Aorta (tissue), 5 donors: Measurements from ENCODE around the gene ZNF92. TPM values are rescaled to one million over a fixed set of nuclear protein-coding genes. Genes with fewer than 3 reads are reported as not detected.
"Not testable (repeated sequence)": the region's sequence is repeated elsewhere in the genome, so short reads cannot be mapped to it uniquely, and the experiment has no call there.

ENCODE experiments used
- ATAC-seq: fragments of 200-7000 bp; cut with Tn5 transposase; one replicate; pipeline ENCODE4 v1.9.1; 2022; ENCODE audit warnings: moderate library complexity; ENCODE audit not compliant: low FRiP score
- DNase-seq, 2 donors: peaks; one replicate each; pipeline ENCODE4 v3.0.0-alpha.2; 2020
- H3K27ac ChIP-seq, 2 donors: one replicate each; pipeline ENCODE4 v1.5.1; 2013; ENCODE audit warnings: low read length in 2 of 2, mild to moderate bottlenecking in 2 of 2, moderate library complexity in 2 of 2, control low read depth in 1 of 2, inconsistent platforms in 1 of 2, low read depth in 1 of 2
- H3K27me3 ChIP-seq, 2 donors: one replicate each; pipeline ENCODE4 v1.6.1; 2013; ENCODE audit warnings: control low read depth in 1 of 2, low read length in 1 of 2, mild to moderate bottlenecking in 1 of 2, moderate library complexity in 1 of 2; ENCODE audit not compliant: insufficient read depth in 2 of 2, control insufficient read depth in 1 of 2
- H3K36me3 ChIP-seq, 2 donors: one replicate each; pipeline ENCODE4 v1.6.1; 2013; ENCODE audit warnings: control low read depth in 1 of 2, low read length in 1 of 2, mild to moderate bottlenecking in 1 of 2; ENCODE audit not compliant: insufficient read depth in 2 of 2, control insufficient read depth in 1 of 2
- H3K4me1 ChIP-seq, 2 donors: one replicate each; pipeline ENCODE4 v1.6.1; 2013; ENCODE audit warnings: low read length in 2 of 2, control low read depth in 1 of 2, mild to moderate bottlenecking in 1 of 2, moderate library complexity in 1 of 2; ENCODE audit not compliant: insufficient read depth in 2 of 2, control insufficient read depth in 1 of 2
- H3K4me3 ChIP-seq, 2 donors: one replicate each; pipeline ENCODE4 v1.5.1; 2013; ENCODE audit warnings: low read length in 2 of 2, control low read depth in 1 of 2, mild to moderate bottlenecking in 1 of 2
- H3K9me3 ChIP-seq: one replicate; pipeline ENCODE4 v1.6.1; 2013; ENCODE audit warnings: mild to moderate bottlenecking, low read length; ENCODE audit not compliant: control insufficient read depth
- WGBS, 2 donors: extraction: QIAGEN DNeasy Blood & Tissue Kit; methylation state at CpG; one replicate each; pipeline ENCODE4 v1.1.7; 2013; 5-methylcytosine and 5-hydroxymethylcytosine counted together
- intact Hi-C, 2 donors: fragments of 100-400 bp; cut with DNase I; formaldehyde crosslinking; loops; one replicate each; pipeline versions ENCODE4 v1.14.2 to v1.15.0; 2022
- polyA plus RNA-seq, 2 donors: library from polyadenylated mRNA; stranded (reverse); fragments of 200-250 nt; gene quantifications; one replicate each; pipeline ENCODE4 v1.2.3, GENCODE V29; 2013
- total RNA-seq, 2 donors: library from RNA; stranded (reverse); fragmentation: NEBNext Ultra II Directional; extraction: Animal tissue kit (Norgen Biotek cat#: 25700); gene quantifications; one replicate each; pipeline ENCODE4 v1.2.1, GENCODE V29; 2021
- donor health status: healthy with polysubstance abuse.
- donor health status: Bipolar disorder and iron deficiency.
- donor health status: DM: no; HTN: no; CAD: no.
- donor health status: DM: no; HTN: no; CAD: no.
- donor health status: DM: yes; HTN: yes; CAD: no.

Gene ZNF92
- total and polyA plus RNA-seq, 4 donors = 1.5 to 9.1 (median 5.3) TPM

DNA sequence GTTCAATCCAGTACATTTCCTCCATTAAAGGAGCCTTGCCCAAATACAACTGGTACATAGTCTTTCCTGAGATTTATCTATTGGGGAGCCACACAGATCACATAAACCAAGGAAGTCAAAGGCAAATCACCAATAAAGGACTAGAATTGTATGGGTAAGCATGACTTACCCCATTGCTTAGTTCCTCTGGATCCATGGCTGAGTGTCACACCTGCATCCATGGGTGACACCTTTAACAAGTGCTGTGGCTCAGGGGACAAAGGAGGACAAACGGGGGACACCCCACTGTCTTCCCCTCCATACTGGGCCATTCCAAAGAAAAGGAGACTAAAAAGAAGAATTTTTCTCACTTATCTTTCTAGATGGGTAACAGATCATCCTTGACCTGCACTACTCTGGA is 30.4 kb downstream of the ZNF92 start:
- ATAC-seq (no peak), DNase-seq (no peak)
- Histone ChIP-seq H3K9me3 (peaks cover 15% of the 10 kb centered on the region), H3K4me1 (no peaks in the 10 kb centered on the region), H3K36me3 (no peaks in the 10 kb centered on the region), H3K4me3 (no peak overlapping the region), H3K27ac (no peak overlapping the region), H3K27me3 (no peaks in the 10 kb centered on the region)
- intact Hi-C loops = no loop called here
- 72 to 88% methylated on average over 1 of the region's 1 CpG for WGBS, 2 donors

DNA sequence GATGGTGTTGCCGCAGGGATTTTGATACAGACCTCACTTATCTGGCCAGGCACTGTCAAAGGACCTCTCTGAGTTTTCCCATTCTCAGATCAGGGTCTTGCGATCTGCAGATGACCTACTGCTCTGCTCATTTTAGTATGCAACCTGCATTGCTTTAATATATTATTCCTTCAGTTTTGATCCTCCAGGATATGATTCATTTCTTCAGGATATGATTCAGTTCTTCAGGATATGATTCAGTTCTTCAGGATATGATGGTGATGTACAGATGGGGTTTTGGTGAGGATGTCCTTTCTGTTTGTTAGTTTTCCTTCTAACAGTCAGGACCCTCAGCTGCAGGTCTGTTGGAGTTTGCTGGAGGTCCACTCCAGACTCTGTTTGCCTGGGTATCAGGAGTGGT is 33.1 kb downstream of the ZNF92 start:
- H3K27ac ChIP-seq, H3K4me3 ChIP-seq, ATAC-seq, H3K4me1 ChIP-seq, H3K27me3 ChIP-seq, H3K36me3 ChIP-seq, DNase-seq, intact Hi-C loops: not testable (repeated sequence)
- H3K9me3 ChIP-seq = peaks cover 15% of the 10 kb centered on the region
- 96 to 99% methylated on average over 2 of the region's 2 CpGs for WGBS, 2 donors

DNA sequence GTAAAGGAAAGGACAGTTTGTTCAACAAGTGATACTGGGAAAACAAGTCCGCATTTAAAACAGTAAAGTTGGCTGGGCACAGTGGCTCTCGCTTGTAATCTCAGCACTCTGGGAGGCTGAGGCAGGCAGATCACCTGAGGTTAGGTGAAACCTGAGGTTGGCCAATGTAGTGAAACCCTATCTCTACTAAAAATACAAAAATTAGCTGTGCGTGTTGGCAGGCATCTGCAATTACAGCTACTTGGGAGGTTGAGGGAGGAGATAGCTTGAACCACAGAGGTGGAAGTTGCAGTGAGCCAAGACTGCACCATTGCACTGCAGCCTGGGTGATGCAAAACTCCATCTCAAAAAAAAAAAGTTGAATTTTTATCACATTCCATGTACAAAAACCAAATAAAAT is 35.7 kb downstream of the ZNF92 start:
- no peak overlapping the region for H3K27ac ChIP-seq
- 91 to 97% methylated on average over 3 of the region's 3 CpGs for WGBS, 2 donors
- intact Hi-C loops = no loop called here

DNA sequence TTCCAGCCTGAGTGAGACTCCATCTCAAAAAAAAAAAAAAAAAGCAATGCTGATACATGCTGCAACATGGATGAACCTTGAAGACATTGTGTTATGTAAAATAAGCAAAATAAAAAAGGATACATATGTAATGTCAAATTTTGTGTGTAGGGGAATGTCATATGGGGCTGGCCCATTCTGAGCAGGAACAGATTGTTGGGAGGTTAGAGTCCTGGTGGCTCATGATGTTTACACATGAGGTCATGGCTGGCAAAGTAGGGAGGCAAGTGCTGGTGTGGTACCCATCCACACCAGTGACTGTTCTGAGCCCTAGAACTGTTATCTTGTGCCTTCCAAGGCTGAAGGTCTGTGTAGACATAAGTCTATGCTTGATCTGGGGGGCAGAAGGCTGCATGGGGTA is 37.6 kb downstream of the ZNF92 start:
- no peaks in the 10 kb centered on the region for H3K4me1 ChIP-seq
- no peaks in the 10 kb centered on the region for H3K27me3 ChIP-seq
- peaks cover 5% of the 10 kb centered on the region for H3K9me3 ChIP-seq
- ATAC-seq (no peak), DNase-seq (no peak)
- H3K4me3 ChIP-seq = no peak overlapping the region
- intact Hi-C loops = no loop called here
- H3K27ac ChIP-seq = no peak overlapping the region
- H3K36me3 ChIP-seq = no peaks in the 10 kb centered on the region

More for the DNA sequence above, 35.7 kb downstream of the ZNF92 start:
- H3K4me3 ChIP-seq = no peak overlapping the region
- no peaks in the 10 kb centered on the region for H3K36me3 ChIP-seq
- H3K4me1 ChIP-seq = no peaks in the 10 kb centered on the region
- DNase-seq (no peak), ATAC-seq (no peak)
- H3K27me3 ChIP-seq = no peaks in the 10 kb centered on the region
- H3K9me3 ChIP-seq = peaks cover 10% of the 10 kb centered on the region

DNA sequence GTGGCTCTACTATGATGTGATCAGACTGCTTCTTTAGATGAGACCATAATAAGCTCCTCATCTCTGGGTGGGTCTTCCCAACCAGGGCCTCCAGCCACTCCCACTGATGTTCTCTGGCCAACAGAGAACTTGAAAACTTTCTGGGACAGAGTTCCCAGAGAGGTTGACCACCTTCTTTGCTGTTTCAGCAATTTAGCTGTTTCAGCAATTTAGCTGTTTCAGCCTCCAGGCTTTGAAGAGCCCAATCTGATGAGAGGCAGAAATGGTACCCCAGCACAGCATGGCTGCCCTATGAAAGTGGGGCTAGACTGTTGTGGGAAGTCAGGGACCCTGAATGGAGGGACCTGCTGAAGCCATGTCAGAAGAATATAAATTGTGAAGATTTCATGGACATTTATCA is 49.0 kb downstream of the ZNF92 start:
- Histone ChIP-seq H3K9me3 (peaks cover 5% of the 10 kb centered on the region), H3K4me3 (no peak overlapping the region), H3K4me1 (no peaks in the 10 kb centered on the region), H3K27ac (no peak overlapping the region), H3K27me3 (no peaks in the 10 kb centered on the region), H3K36me3 (no peaks in the 10 kb centered on the region)
- ATAC-seq (no peak), DNase-seq (no peak)
- intact Hi-C loops = no loop called here

DNA sequence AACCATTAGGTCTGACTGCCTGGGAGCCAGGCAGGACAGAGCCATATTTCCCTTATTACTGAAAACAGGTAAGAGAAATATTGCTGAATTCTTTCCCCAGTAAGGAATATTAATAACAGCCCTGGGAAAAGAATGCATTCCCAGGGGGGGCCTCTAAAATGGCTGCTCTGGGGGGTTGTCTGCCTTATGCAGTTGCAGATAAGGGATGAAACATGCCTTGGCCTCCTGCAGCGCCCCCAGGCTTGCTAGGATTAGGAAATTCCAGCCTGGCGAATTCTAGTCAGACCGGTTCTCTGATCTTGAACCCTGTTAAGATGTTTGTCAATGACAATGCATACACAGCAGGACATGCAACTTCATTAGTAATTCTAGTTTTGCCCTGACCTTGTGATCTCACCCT is 49.6 kb downstream of the ZNF92 start:
- H3K9me3 ChIP-seq, H3K36me3 ChIP-seq, ATAC-seq, intact Hi-C loops, DNase-seq, H3K4me3 ChIP-seq, H3K27ac ChIP-seq, H3K27me3 ChIP-seq, H3K4me1 ChIP-seq: not testable (repeated sequence)
- 82 to 83% methylated on average over 3 of the region's 3 CpGs for WGBS, 2 donors

DNA sequence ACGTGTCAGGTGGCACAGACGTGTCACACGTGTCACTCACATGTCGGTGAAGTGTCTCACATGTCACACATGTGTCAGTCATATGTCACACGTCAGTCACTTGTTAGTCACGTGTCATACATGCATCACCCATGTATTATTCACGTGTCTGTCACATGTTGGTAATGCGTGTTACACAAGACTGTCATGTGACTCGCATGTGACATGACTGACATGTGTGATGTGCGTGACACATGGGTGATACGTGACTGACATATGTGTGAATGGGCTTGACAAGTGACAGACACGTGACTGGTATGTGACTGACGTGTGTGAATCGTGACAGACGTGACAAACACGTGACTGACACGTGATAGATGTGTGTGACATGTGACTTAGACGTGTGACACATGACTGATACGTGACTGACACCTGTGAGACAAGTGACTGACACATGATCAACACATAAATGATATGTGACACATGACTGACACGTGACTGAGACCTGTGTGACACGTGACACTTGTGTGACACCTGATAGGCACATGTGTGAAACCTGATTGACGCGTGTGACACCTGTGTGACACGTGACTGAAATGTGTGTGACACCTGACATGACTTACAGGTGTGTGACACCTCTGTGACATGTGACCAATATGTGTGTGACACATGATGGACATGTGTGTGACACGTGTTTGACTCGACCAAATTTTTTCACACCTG is 56.1 kb downstream of the ZNF92 start:
- intact Hi-C loops = no loop called here
- DNase-seq (no peak), ATAC-seq (no peak)
- no peaks in the 10 kb centered on the region for H3K4me1 ChIP-seq
- WGBS, 2 donors = 73 to 86% methylated on average over 26 of the region's 26 CpGs
- no peaks in the 10 kb centered on the region for H3K36me3 ChIP-seq
- no peak overlapping the region for H3K27ac ChIP-seq
- H3K4me3 ChIP-seq = no peak overlapping the region
- no peaks in the 10 kb centered on the region for H3K9me3 ChIP-seq
- no peaks in the 10 kb centered on the region for H3K27me3 ChIP-seq

DNA sequence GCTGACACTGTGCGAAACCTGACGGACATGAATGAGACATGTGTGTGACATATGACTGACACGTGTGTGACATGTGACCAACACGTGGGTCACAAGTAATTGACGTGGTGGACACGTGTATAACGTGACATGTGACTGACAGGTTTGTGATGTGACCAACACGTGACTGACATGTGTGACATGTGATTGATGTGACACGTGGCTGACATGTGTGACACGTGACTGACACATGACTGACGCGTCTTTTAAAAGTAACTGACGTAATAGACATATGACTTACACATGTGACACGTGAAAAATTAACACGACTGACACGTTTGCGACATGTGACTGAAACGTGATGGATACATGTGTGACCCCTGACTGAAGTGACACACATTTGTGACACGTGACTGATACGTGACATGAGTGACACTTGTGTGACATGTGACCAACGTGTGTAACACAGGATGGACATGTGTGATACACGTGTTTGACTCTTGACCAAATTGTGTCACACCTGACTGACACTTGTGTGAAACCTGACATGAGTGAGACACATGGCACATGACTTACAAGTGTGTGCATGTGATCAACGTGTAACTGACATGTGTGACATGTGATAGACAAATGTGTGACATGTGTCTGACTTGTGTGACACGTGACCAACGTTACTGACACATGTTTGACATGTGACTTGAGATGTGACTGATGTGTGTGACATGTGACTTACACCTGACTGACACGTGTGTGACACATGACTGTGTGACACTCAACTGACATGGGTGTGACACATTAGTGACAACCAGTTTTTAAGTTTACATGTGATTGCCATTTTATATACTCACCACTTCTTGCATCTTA is 56.9 kb downstream of the ZNF92 start:
- intact Hi-C loops = no loop called here
- no peaks in the 10 kb centered on the region for H3K9me3 ChIP-seq
- no peak overlapping the region for H3K4me3 ChIP-seq
- no peaks in the 10 kb centered on the region for H3K27me3 ChIP-seq
- H3K4me1 ChIP-seq = no peaks in the 10 kb centered on the region
- ATAC-seq (no peak), DNase-seq (no peak)
- no peaks in the 10 kb centered on the region for H3K36me3 ChIP-seq
- WGBS, 2 donors = 79 to 87% methylated on average over 26 of the region's 26 CpGs
- no peak overlapping the region for H3K27ac ChIP-seq

DNA sequence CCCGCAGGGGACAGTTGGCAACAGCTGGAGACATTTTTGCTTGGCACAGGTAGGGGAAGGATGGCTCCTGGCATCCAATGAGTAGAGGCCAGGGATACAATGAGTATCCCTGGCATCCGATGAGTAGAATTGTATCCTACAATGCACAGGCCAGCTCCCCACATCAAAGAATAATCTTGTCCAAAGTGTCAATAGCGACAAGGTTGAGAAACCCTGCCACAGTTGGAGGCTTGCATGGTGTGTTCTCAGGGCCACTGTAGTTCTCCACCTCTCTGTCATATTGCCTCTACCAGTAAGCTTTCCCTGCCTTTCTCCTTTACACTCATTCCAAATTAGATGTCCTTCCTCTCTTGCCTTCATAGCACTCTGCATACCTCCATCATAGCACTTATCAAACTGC is 60.7 kb downstream of the ZNF92 start:
- 60 to 76% methylated on average over 3 of the region's 3 CpGs for WGBS, 2 donors
- H3K27ac ChIP-seq = no peak overlapping the region
- no peak overlapping the region for H3K4me3 ChIP-seq
- no peaks in the 10 kb centered on the region for H3K36me3 ChIP-seq
- no peaks in the 10 kb centered on the region for H3K4me1 ChIP-seq
- no peak for DNase-seq
- H3K27me3 ChIP-seq = no peaks in the 10 kb centered on the region
- H3K9me3 ChIP-seq = no peaks in the 10 kb centered on the region
- intact Hi-C loops = no loop called here
- no peak for ATAC-seq
